Activated T-cell treated with anti-CD3 and anti-CD28 coated beads, Interleukin-2, amount 50 U/mL, for 72 hours (primary cell): Measurements from ENCODE around the gene PLEK2. TPM values are rescaled to one million over a fixed set of nuclear protein-coding genes. Genes with fewer than 3 reads are reported as not detected.
"Not testable (repeated sequence)": the region's sequence is repeated elsewhere in the genome, so short reads cannot be mapped to it uniquely, and the experiment has no call there.

ENCODE experiments used
- ATAC-seq, 2 donors: fragments of 150-1000 bp; cut with Tn5 transposase; replicated peaks in 1 of 2; 2 replicates each; pipeline ENCODE4 v1.10.0; 2021; ENCODE audit warnings: moderate library complexity in 2 of 2, mild to moderate bottlenecking in 1 of 2
- DNase-seq, 2 donors: peaks; one replicate each; pipeline ENCODE4 v3.0.0; 2021 to 2022; ENCODE audit warnings: mixed read lengths in 1 of 2
- H3K27ac Mint-ChIP-seq: one replicate; pipeline ENCODE4 v1.8.0; 2022; ENCODE audit warnings: mild to moderate bottlenecking, moderate library complexity, mixed read lengths
- H3K27me3 Mint-ChIP-seq: one replicate; pipeline ENCODE4 v1.8.0; 2022; ENCODE audit warnings: low read depth, mixed read lengths
- H3K36me3 Mint-ChIP-seq, 2 donors: one replicate each; pipeline ENCODE4 v1.8.0; 2022; ENCODE audit warnings: mixed read lengths in 2 of 2, mild to moderate bottlenecking in 1 of 2; ENCODE audit not compliant: insufficient read depth in 2 of 2
- H3K4me1 Mint-ChIP-seq: one replicate; pipeline ENCODE4 v1.8.0; 2022; ENCODE audit warnings: low read depth, mixed read lengths
- H3K4me3 Mint-ChIP-seq, 2 donors: one replicate each; pipeline ENCODE4 v1.8.0; 2022; ENCODE audit warnings: mild to moderate bottlenecking in 2 of 2, mixed read lengths in 2 of 2, moderate library complexity in 2 of 2
- H3K9me3 Mint-ChIP-seq, 2 donors: one replicate each; pipeline ENCODE4 v1.8.0; 2022; ENCODE audit warnings: mixed read lengths in 2 of 2
- total RNA-seq, 2 donors: library from RNA; stranded (reverse); gene quantifications; one replicate each; pipeline ENCODE4 v1.2.3, GENCODE V29; 2022

PLEK2 gene, protein sequence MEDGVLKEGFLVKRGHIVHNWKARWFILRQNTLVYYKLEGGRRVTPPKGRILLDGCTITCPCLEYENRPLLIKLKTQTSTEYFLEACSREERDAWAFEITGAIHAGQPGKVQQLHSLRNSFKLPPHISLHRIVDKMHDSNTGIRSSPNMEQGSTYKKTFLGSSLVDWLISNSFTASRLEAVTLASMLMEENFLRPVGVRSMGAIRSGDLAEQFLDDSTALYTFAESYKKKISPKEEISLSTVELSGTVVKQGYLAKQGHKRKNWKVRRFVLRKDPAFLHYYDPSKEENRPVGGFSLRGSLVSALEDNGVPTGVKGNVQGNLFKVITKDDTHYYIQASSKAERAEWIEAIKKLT
- total RNA-seq: 1 to 10 TPM in 1 of 2 donors, under 1 TPM in 1; 0.84 to 1.4 TPM

DNA sequence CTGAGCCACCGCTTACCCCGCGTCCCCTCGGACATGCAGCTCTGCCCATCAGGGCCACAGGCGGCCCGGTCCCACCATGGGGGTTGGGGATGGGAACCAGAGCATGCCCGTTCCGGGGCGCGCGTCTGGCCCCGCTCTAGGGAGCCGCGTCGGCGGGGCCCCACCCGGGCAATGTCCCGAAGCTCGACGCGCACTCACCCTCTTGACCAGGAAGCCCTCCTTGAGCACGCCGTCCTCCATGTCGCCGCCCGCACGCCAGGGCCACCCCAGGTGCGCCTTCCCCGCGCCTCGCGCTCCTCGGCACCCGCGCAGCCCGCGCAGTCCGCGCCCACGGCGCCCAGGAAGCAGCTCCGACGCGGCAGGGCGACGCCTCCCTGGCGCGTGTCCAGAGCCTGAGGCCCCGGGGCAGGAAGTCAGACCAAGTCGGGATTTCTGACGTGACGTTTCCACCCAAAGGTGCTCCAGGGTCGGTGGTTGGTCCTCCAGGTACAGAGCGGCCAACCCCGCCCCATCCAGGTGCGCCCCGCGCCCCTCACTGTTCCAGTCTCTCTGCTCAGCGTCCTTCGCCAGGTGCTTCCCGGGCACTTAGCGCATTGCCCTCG lies at the start of gene PLEK2:
TSS of gene PLEK2 (minus strand) at position 346 of the 602 bp plus-strand sequence. CDS start at position 240, 106 bp downstream.
- Mint-ChIP-seq H3K4me3 (peak within 1 kb of the TSS; percentile 78 to 79), H3K9me3 (no peaks in the 10 kb centered on the region), H3K36me3 (no peaks in the 10 kb centered on the region), H3K4me1 (peaks cover 14% of the 10 kb centered on the region), H3K27me3 (peaks cover 7% of the 10 kb centered on the region), H3K27ac (no peak within 1 kb of the TSS)
- DNase-seq: peak; percentile 50 to 63
- peak; percentile 78 to 82 for ATAC-seq

DNA sequence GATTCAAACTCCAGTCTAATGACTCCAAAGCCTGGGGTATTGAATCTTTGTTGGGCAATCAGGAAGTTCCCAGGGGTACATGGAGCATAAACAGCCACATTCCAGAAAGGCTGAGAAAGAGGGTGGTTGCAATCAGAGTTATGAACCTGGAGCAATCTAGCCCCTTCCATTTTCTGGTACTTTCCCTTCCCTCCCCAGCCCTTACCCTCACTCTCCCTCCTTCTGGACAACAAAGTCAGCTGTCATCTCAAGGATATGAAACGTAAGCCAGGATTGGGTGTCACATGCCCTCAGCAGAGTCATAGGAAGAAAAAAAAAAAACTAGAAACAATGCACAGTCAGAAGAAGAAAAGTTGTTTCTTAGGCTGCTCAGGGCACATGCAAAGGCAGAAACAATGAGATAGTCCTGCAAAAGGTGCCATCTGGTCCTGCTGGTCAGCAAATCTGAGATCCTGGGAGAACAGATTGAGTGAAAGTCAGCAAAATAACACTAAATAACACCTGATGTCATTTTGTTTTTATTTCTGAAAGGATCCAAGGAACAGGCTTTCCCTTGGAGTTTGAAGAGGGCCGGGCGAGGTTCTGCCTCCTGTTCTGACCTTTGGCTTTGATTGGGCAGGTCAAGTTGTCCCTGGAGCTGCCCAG lies 49.5 kb upstream of the PLEK2 start:
- ATAC-seq: peak; percentile 39 to 70
- H3K27me3 Mint-ChIP-seq: no peaks in the 10 kb centered on the region
- no peak overlapping the region for H3K27ac Mint-ChIP-seq
- H3K4me1 Mint-ChIP-seq: peaks cover 28% of the 10 kb centered on the region
- no peak for DNase-seq
- no peaks in the 10 kb centered on the region for H3K36me3 Mint-ChIP-seq
- H3K4me3 Mint-ChIP-seq: no peak overlapping the region
- H3K9me3 Mint-ChIP-seq: peaks cover 0 to 2% of the 10 kb centered on the region in 2 donors

DNA sequence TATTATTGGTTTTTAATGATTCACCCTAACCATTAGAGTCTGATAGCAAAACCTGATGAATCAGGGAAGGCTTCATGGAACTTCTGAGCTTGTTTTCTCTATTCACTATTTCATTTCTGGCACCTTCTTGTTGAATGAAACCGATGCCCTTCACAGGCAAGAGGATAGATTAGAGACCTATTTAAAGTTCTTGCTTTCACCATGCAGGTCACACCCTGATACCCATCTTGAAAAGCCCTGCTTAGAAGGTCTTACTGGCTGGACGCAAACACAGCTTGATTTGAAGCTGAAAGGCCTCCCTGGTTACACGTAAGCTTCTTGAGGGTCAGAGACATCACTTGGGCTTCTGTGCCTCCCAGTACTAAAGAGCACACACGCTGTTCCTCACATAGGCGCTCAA lies 47.4 kb upstream of the PLEK2 start:
- Mint-ChIP-seq H3K4me3 (no peak overlapping the region), H3K4me1 (peaks cover 21% of the 10 kb centered on the region), H3K9me3 (peaks cover 0 to 2% of the 10 kb centered on the region in 2 donors), H3K27ac (no peak overlapping the region), H3K27me3 (no peaks in the 10 kb centered on the region), H3K36me3 (no peaks in the 10 kb centered on the region)
- ATAC-seq (no peak), DNase-seq (no peak)

DNA sequence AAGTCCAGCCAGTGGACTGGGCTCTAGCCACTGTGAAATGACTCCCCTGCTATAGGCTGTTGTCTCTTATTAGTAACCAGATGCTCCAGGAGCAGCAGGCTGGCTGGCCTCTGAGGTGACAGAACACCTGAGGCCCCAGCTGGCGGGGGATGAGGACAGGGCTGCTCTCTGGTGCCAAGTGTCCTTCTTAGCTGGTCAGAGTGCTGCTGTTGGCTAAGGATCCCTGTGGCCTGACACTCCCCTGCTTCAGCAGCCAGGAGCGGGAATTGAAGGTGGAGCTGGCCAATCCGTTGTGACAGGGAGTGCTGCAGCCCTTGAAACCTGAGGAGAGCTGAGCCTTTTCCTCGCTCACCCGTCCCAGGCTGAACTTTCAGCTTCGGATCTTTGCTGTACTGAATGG lies 45.8 kb upstream of the PLEK2 start:
- DNase-seq (no peak), ATAC-seq (no peak)
- H3K27me3 Mint-ChIP-seq: no peaks in the 10 kb centered on the region
- H3K9me3 Mint-ChIP-seq: peaks cover 0 to 2% of the 10 kb centered on the region in 2 donors
- peaks cover 13% of the 10 kb centered on the region for H3K4me1 Mint-ChIP-seq
- H3K27ac Mint-ChIP-seq: no peak overlapping the region
- no peak overlapping the region for H3K4me3 Mint-ChIP-seq
- no peaks in the 10 kb centered on the region for H3K36me3 Mint-ChIP-seq

DNA sequence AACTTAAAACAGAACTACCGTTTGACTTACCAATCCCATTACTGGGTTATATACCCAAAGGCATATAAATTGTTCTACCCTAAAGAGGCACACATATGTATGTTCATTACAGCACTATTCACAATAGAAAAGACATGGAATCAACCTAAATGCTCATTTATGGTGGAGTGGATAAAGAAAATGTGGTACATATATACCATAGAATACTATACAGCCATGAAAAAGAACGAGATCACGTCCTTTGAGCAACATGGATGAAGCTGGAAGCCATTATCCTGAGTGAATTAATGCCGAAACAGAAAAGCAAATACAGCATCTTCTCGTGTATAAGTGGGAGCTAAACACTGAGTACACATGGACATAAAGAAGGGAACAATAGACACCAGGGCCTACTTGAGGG lies 44.8 kb upstream of the PLEK2 start:
- Mint-ChIP-seq H3K27me3 (no peaks in the 10 kb centered on the region), H3K27ac (no peak overlapping the region), H3K9me3 (peaks cover 0 to 2% of the 10 kb centered on the region in 2 donors), H3K4me3 (no peak overlapping the region), H3K4me1 (peaks cover 6% of the 10 kb centered on the region), H3K36me3 (no peaks in the 10 kb centered on the region)
- no peak for ATAC-seq
- DNase-seq: no peak

DNA sequence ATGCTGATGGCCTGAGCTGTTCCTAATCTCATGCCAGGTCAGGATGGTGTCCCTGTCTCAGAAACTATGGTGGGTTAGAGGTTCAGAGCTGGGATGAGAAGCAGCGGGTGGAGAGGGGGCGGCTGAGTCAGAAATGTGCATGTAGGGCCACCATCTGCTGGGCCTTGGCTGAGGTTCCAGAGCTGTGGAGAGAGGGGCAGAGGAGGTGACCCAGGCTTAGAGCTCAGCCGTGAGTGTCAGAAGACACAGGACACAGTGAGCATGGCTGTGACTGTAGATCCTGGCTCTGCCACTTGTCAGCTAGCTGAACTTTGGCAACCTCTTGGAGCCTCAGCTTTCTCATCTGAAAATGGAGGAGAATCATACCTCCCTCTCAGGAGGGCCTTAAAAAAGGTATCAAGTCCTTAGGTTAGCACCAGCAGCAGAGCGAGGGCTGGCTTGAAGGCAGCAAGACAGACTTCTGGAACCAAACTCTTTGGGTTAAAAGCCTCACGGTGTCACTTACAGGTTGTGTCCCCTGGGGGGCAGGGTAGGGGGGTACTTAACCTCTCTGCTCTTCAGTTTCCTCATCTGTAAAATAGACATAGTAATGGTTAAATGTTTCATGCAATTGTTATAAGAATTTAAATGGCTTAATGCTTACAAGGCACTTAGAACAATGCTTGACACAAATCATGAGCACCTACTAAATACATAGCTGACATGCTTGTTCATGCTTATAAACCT lies 41.8 kb upstream of the PLEK2 start:
- Mint-ChIP-seq H3K27me3 (no peaks in the 10 kb centered on the region), H3K36me3 (peaks cover 0 to 2% of the 10 kb centered on the region in 2 donors), H3K4me1 (no peaks in the 10 kb centered on the region), H3K9me3 (peaks cover 0 to 8% of the 10 kb centered on the region in 2 donors), H3K4me3 (no peak overlapping the region), H3K27ac (no peak overlapping the region)
- DNase-seq (no peak), ATAC-seq (no peak)

DNA sequence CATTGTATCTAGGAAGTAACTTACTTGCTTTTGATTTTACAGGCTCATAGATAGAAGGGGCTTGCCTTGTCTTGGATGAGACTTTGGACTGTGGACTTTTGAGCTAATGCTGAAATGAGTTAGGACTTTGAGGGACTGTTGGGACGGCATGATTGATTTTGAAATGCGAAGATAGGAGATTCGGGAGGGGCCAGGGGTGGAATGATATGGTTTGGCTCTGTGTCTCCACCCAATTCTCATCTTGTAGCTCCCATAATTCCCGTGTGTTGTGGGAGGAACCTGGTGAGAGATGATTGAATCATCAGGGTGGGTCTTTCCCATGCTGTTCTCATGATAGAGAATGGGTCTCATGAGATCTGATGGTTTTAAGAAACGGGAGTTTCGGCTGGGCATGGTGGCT lies 39.7 kb upstream of the PLEK2 start:
- not testable (repeated sequence) for H3K27ac Mint-ChIP-seq, H3K9me3 Mint-ChIP-seq, H3K36me3 Mint-ChIP-seq, H3K4me1 Mint-ChIP-seq, ATAC-seq, H3K27me3 Mint-ChIP-seq, DNase-seq, H3K4me3 Mint-ChIP-seq

DNA sequence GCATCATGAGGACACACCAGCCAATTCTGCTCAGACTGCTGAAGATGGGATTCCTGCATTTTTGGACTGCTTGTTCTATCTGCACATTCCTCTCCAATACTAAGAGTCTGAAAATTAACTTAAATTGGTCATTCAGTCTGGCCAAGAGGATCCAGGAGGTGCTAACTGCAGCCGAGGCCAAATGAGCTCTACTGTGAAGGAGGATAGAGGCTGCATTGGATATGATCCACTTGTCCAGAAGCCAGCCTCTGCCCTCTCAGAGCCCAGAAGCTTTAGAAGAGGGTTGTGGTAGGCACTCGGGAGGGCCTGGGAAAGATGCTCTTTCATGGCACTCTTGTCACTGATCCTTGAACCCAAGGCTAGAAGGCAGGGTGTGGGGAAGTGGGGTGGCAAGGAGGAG lies 37.1 kb upstream of the PLEK2 start:
- Mint-ChIP-seq H3K9me3 (peaks cover 0 to 7% of the 10 kb centered on the region in 2 donors), H3K4me3 (no peak overlapping the region), H3K4me1 (no peaks in the 10 kb centered on the region), H3K27ac (no peak overlapping the region), H3K27me3 (peaks cover 4% of the 10 kb centered on the region), H3K36me3 (peaks cover 0 to 2% of the 10 kb centered on the region in 2 donors)
- DNase-seq (no peak), ATAC-seq (no peak)

DNA sequence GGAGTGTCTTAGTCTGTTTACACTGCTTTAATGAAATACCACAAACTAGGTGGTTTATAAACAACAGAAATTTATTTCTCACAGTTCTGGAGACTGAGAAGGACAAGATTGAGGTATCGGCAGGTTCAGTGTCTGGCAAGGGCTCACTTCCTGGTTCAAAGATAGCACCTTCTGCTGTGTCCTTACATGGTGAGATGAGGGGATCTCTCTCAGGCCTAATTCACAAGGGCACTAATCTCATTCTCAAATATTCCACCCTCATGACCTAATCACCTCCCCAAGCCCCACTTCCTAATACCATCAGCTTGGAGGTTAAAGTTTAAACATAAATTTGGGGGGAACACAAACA lies 35.0 kb upstream of the PLEK2 start:
- H3K36me3 Mint-ChIP-seq: peaks cover 0 to 2% of the 10 kb centered on the region in 2 donors
- H3K9me3 Mint-ChIP-seq: peaks cover 0 to 7% of the 10 kb centered on the region in 2 donors
- no peaks in the 10 kb centered on the region for H3K4me1 Mint-ChIP-seq
- H3K27ac Mint-ChIP-seq: no peak overlapping the region
- H3K27me3 Mint-ChIP-seq: peaks cover 13% of the 10 kb centered on the region
- ATAC-seq: no peak
- no peak overlapping the region for H3K4me3 Mint-ChIP-seq
- no peak for DNase-seq

DNA sequence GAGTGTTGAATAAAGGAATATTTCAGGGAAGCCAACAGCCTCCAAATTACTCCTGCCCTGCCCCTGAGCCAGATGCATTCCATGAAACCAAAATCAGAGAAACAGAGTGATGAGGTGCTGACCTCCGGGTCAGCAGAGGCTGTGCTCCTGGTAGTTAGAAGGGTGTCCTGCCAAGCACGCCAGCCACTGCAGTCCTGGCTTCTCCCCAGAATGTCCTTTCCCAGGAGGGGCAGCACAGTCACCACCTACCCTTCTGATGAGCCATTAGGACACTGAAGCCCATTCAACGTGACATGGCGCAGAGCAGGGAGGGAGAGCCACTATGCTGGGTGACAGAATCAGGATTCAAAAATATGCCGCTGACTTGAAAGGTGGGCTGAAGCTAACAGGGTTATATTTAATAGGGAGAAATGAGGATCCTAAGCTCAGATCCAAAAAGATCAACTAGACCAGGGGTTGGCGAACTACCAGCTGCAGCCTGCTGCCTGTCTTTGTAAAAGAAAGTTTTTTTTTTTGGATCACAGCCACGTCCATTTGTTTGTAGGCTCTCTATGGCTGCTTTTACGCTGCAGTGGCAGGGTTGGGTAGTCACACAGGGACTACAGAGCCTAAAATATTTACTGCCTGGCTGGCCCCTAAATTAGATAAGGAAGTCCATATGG lies 34.5 kb upstream of the PLEK2 start:
- peaks cover 13% of the 10 kb centered on the region for H3K27me3 Mint-ChIP-seq
- H3K9me3 Mint-ChIP-seq: peaks cover 0 to 7% of the 10 kb centered on the region in 2 donors
- DNase-seq (no peak), ATAC-seq (no peak)
- H3K27ac Mint-ChIP-seq: no peak overlapping the region
- H3K4me1 Mint-ChIP-seq: no peaks in the 10 kb centered on the region
- no peak overlapping the region for H3K4me3 Mint-ChIP-seq
- peaks cover 0 to 2% of the 10 kb centered on the region in 2 donors for H3K36me3 Mint-ChIP-seq

DNA sequence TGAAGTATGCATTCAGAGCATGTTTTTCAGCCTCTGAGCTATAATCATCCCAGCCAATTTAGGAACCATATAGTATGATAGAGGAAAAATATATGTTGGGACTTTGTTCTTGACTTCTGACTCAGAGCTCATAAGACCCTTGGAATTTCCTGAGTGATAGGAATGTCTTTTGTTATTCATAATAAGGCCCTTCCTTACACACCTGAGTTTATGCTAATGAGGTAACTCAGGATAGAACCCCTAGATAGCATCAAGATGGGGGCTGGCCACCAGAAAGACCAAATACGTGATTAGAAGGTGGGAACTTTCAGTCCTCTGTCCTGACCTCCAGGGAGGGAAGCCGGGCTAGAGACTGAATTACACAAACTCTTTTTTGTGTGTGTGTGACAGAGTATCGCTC lies 32.4 kb upstream of the PLEK2 start:
- H3K9me3 Mint-ChIP-seq: no peaks in the 10 kb centered on the region
- no peak overlapping the region for H3K27ac Mint-ChIP-seq
- H3K4me1 Mint-ChIP-seq: no peaks in the 10 kb centered on the region
- no peak for DNase-seq
- no peaks in the 10 kb centered on the region for H3K36me3 Mint-ChIP-seq
- H3K4me3 Mint-ChIP-seq: no peak overlapping the region
- H3K27me3 Mint-ChIP-seq: peaks cover 13% of the 10 kb centered on the region
- no peak for ATAC-seq

DNA sequence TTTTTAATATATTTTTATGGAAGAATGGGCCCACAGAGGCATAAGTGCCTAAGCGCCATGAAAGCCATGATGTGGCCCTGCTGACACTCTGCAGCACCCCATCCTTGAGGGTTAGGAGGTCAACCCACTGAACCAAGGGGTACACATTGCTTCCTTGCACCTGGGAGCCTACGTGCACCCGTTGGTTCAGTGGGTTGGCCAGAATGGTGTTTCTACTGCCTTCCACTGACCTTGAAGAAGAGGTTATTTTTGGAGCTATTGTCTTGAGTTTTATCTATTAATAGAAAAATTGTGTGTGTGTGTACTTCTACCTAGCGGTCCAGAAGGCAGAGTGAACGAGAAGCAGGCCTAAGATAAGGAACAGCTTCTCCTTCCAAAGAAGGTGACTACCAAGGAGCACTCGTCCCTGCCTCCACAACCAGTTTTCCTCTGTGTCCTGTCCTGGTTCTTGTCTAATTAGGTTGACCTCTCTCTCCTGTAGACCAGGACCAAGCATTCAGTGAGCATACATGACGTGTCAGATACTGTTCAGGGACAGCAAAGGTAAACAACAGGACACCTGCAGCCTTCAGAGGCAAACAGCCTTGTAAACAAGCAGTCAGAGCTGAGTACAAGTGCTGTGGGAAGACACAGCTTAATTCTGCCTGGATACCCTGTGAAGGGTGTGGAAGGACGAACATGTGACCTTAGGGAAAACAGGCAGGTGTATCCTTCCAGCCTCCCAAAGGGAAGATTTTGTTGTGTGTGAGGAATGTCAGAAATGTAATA lies 30.4 kb upstream of the PLEK2 start:
- Mint-ChIP-seq H3K27ac (no peak overlapping the region), H3K9me3 (no peaks in the 10 kb centered on the region), H3K4me3 (no peak overlapping the region), H3K4me1 (no peaks in the 10 kb centered on the region), H3K27me3 (peaks cover 13% of the 10 kb centered on the region), H3K36me3 (no peaks in the 10 kb centered on the region)
- ATAC-seq: no peak
- no peak for DNase-seq
